GM23338 (cell line): ENCODE data around the gene CTAGE9.

ENCODE experiments used
- CREB1 ChIP-seq: fragments of 250-450 bp; sonication (Bioruptor Pico); IDR thresholded peaks from 2 replicates; pipeline ENCODE4 v1.5.0; 2020; ENCODE audit warnings: low read depth, mild to moderate bottlenecking, moderate library complexity
- EZH2 ChIP-seq: fragments of 200-600 bp; sonication (generic); IDR thresholded peaks from one replicate; pipeline ENCODE4 v1.8.0; 2017; ENCODE audit warnings: antibody characterized with exemption, mild to moderate bottlenecking, low read depth; ENCODE audit not compliant: unreplicated experiment
- EZH2phosphoT487 ChIP-seq: fragments of 200-600 bp; sonication (generic); IDR thresholded peaks from one replicate; pipeline ENCODE4 v1.8.1; 2018; ENCODE audit warnings: antibody characterized with exemption; ENCODE audit not compliant: unreplicated experiment
- JUNB ChIP-seq: IDR thresholded peaks from one replicate; pipeline ENCODE4 v1.6.1; 2016; ENCODE audit warnings: antibody characterized with exemption; ENCODE audit not compliant: unreplicated experiment
- POLR2AphosphoS5 ChIP-seq: IDR thresholded peaks from 2 replicates; pipeline ENCODE4 v1.6.1; 2016; ENCODE audit warnings: antibody characterized with exemption, low read depth
- ZNF331 ChIP-seq: fragments of 250-450 bp; sonication (Bioruptor Pico); IDR thresholded peaks from 2 replicates; pipeline ENCODE4 v1.5.0; 2020; ENCODE audit warnings: low read depth, mild to moderate bottlenecking, moderate library complexity
- TF ChIP-seq, protein P1 (sequence below), 2 experiments: fragments of 200-600 bp in 1 of 2; sonication (generic) in 1 of 2; conservative IDR thresholded peaks; 2 replicates each; pipeline versions ENCODE4 v1.5.1 to v1.6.1; 2016 to 2017; ENCODE audit warnings: antibody characterized with exemption in 2 of 2, low read depth in 2 of 2, mild to moderate bottlenecking in 2 of 2, moderate library complexity in 1 of 2
- TF ChIP-seq, protein P2 (sequence below): IDR thresholded peaks from one replicate; pipeline ENCODE4 v1.6.1; 2018; ENCODE audit warnings: antibody characterized with exemption; ENCODE audit not compliant: unreplicated experiment
- TF ChIP-seq, protein P3 (sequence below): IDR thresholded peaks from 2 replicates; pipeline ENCODE4 v1.6.1; 2016; ENCODE audit warnings: antibody characterized with exemption

DNA sequence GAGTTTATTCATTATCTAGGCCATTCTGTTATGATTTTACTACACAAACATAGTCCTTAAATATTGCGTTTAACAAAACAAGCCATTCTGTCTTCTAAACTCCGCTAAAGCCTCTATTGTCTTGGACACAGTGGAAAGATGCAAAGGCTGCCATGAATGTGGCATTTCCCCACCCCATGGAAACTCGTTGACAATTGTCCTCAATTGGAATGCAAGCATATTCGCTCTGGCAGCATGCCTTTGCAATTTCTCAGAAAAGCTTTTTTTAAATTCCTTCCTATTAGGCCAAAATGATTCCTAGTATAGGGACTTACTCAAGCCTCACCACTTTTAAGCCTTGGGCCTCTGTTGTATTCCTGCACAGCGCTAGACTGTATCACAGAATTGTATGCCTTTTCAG, 32.4 kb downstream of the CTAGE9 start:
- TF ChIP-seq EZH2 (no peak), EZH2phosphoT487 (no peak), POLR2AphosphoS5 (no peak), CREB1 (no peak), ZNF331 (CRISPR knock-in tag) (no peak), JUNB (no peak)
- TF ChIP-seq, protein P1, sequence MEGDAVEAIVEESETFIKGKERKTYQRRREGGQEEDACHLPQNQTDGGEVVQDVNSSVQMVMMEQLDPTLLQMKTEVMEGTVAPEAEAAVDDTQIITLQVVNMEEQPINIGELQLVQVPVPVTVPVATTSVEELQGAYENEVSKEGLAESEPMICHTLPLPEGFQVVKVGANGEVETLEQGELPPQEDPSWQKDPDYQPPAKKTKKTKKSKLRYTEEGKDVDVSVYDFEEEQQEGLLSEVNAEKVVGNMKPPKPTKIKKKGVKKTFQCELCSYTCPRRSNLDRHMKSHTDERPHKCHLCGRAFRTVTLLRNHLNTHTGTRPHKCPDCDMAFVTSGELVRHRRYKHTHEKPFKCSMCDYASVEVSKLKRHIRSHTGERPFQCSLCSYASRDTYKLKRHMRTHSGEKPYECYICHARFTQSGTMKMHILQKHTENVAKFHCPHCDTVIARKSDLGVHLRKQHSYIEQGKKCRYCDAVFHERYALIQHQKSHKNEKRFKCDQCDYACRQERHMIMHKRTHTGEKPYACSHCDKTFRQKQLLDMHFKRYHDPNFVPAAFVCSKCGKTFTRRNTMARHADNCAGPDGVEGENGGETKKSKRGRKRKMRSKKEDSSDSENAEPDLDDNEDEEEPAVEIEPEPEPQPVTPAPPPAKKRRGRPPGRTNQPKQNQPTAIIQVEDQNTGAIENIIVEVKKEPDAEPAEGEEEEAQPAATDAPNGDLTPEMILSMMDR (conservative IDR thresholded peaks at IDR 0.05; ENCODE audit: low read depth in 2 of 2): no peak
- TF ChIP-seq, protein P2, sequence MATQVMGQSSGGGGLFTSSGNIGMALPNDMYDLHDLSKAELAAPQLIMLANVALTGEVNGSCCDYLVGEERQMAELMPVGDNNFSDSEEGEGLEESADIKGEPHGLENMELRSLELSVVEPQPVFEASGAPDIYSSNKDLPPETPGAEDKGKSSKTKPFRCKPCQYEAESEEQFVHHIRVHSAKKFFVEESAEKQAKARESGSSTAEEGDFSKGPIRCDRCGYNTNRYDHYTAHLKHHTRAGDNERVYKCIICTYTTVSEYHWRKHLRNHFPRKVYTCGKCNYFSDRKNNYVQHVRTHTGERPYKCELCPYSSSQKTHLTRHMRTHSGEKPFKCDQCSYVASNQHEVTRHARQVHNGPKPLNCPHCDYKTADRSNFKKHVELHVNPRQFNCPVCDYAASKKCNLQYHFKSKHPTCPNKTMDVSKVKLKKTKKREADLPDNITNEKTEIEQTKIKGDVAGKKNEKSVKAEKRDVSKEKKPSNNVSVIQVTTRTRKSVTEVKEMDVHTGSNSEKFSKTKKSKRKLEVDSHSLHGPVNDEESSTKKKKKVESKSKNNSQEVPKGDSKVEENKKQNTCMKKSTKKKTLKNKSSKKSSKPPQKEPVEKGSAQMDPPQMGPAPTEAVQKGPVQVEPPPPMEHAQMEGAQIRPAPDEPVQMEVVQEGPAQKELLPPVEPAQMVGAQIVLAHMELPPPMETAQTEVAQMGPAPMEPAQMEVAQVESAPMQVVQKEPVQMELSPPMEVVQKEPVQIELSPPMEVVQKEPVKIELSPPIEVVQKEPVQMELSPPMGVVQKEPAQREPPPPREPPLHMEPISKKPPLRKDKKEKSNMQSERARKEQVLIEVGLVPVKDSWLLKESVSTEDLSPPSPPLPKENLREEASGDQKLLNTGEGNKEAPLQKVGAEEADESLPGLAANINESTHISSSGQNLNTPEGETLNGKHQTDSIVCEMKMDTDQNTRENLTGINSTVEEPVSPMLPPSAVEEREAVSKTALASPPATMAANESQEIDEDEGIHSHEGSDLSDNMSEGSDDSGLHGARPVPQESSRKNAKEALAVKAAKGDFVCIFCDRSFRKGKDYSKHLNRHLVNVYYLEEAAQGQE: no peak
- TF ChIP-seq, protein P3, sequence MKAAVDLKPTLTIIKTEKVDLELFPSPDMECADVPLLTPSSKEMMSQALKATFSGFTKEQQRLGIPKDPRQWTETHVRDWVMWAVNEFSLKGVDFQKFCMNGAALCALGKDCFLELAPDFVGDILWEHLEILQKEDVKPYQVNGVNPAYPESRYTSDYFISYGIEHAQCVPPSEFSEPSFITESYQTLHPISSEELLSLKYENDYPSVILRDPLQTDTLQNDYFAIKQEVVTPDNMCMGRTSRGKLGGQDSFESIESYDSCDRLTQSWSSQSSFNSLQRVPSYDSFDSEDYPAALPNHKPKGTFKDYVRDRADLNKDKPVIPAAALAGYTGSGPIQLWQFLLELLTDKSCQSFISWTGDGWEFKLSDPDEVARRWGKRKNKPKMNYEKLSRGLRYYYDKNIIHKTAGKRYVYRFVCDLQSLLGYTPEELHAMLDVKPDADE: no peak
